Measurements from ENCODE around the gene COX6B1.

Gene COX6B1

GRCh38 chr19:35648017-35648961 lies at the start of gene COX6B1 (continued):
- TF ChIP-seq ZNF239 (tag by site-specific recombination; IDR thresholded peaks at IDR 0.05) (no peak), ZBTB8A (tag by site-specific recombination; IDR thresholded peaks at IDR 0.05) (peak; percentile 46; the same call in 1 of the 2 replicates), OSR2 (tag by site-specific recombination; IDR thresholded peaks at IDR 0.05) (peak; percentile 44; the same call in 1 of the 2 replicates), ZNF362 (tag by site-specific recombination; IDR thresholded peaks at IDR 0.05) (no peak), ZBTB20 (tag by site-specific recombination; IDR thresholded peaks at IDR 0.05) (peak; percentile 90), ZNF658 (tag by site-specific recombination; IDR thresholded peaks at IDR 0.05) (no peak), ZNF639 (tag by site-specific recombination; IDR thresholded peaks at IDR 0.05) (0 out of 2 replicates have a peak, but pooled peaks have one; percentile 10), ZNF366 (tag by site-specific recombination; conservative IDR thresholded peaks at IDR 0.05) (peak; percentile 58; the same call in 1 of the 2 replicates), TRIM28 (IDR thresholded peaks at IDR 0.05; ENCODE audit: borderline replicate concordance, low read length) (peak; percentile 74; the same call in 1 of the 2 replicates), ZNF501 (tag by site-specific recombination; IDR thresholded peaks at IDR 0.05) (peak; percentile 55; the same call in 1 of the 2 replicates), ZNF580 (tag by site-specific recombination; IDR thresholded peaks at IDR 0.05) (peak; percentile 83; the same call in 1 of the 2 replicates), ZNF629 (tag by site-specific recombination; IDR thresholded peaks at IDR 0.05) (peak; percentile 63), ZNF777 (tag by site-specific recombination; IDR thresholded peaks at IDR 0.05; ENCODE audit: borderline replicate concordance) (no peak), ZNF843 (tag by site-specific recombination; IDR thresholded peaks at IDR 0.05) (no peak; the same call in 1 of the 2 replicates), HOXA7 (CRISPR knock-in tag; IDR thresholded peaks at IDR 0.05; ENCODE audit: borderline replicate concordance) (no peak), SP2 (tag by site-specific recombination; IDR thresholded peaks at IDR 0.05) (peak; percentile 100), ZBTB26 (tag by site-specific recombination; optimal IDR thresholded peaks at IDR 0.05) (peak; percentile 20), ZBTB7A (tag by site-specific recombination; IDR thresholded peaks at IDR 0.05; ENCODE audit: low read depth) (peak; percentile 24; the same call in 1 of the 2 replicates), SP3 (tag by site-specific recombination; IDR thresholded peaks at IDR 0.05) (peak; percentile 92), ZXDB (tag by site-specific recombination; IDR thresholded peaks at IDR 0.05) (peak; percentile 85), ZSCAN30 (tag by site-specific recombination; IDR thresholded peaks at IDR 0.05) (no peak), ZFP37 (tag by site-specific recombination; IDR thresholded peaks at IDR 0.05) (peak; percentile 82; the same call in 1 of the 2 replicates), GLIS1 (tag by site-specific recombination; IDR thresholded peaks at IDR 0.05) (peak; percentile 75; the same call in 1 of the 2 replicates), ELK4 (IDR thresholded peaks at IDR 0.05; ENCODE audit: borderline replicate concordance, low read depth, low read length) (0 out of 2 replicates have a peak, but pooled peaks have one; percentile 62), ZNF510 (tag by site-specific recombination; IDR thresholded peaks at IDR 0.05; ENCODE audit: insufficient replicate concordance) (no peak), ZNF518A (tag by site-specific recombination; conservative IDR thresholded peaks at IDR 0.05; ENCODE audit: low read depth) (peak; percentile 89)

All from HEK293 (cell line).